Activated CD8-positive, alpha-beta memory T cell treated with anti-CD3 and anti-CD28 coated beads, Interleukin-2, amount 50 U/mL, for 1 hour (primary cell): ENCODE data around the gene MMAA.
"Not testable (repeated sequence)": the region's sequence is repeated elsewhere in the genome, so short reads cannot be mapped to it uniquely, and the experiment has no call there.

Source experiments
- DNase-seq: peaks from one replicate; pipeline ENCODE4 v3.0.0-alpha.2; 2020; ENCODE audit errors: extremely low read depth

The MMAA gene

GRCh38 chr4:145635117-145635516, 15.9 kb downstream of the MMAA start:
- DNase-seq, result no peak

GRCh38 chr4:145635630-145636029, 16.4 kb downstream of the MMAA start:
- no peak for DNase-seq

GRCh38 chr4:145639186-145639698, 20.1 kb downstream of the MMAA start:
- DNase-seq, result no peak

- not testable (repeated sequence) for DNase-seq
Measured at GRCh38 chr4:145640236-145640635, 21.1 kb downstream of the MMAA start.

GRCh38 chr4:145643295-145643694, 24.1 kb downstream of the MMAA start:
- DNase-seq, result no peak

- DNase-seq, result no peak
Measured at GRCh38 chr4:145644699-145645098, 25.5 kb downstream of the MMAA start.

GRCh38 chr4:145656156-145656555, 37.0 kb downstream of the MMAA start:
- DNase-seq, result no peak

- DNase-seq, result no peak
Measured at GRCh38 chr4:145660064-145660463, 40.9 kb downstream of the MMAA start.

- no peak for DNase-seq
Measured at GRCh38 chr4:145663194-145663593, 44.0 kb downstream of the MMAA start.

- DNase-seq, result no peak
Measured at GRCh38 chr4:145665773-145666172, 46.6 kb downstream of the MMAA start.

GRCh38 chr4:145670422-145670821, 51.2 kb downstream of the MMAA start:
- no peak for DNase-seq

- DNase-seq, result no peak
Measured at GRCh38 chr4:145679520-145679919, 60.3 kb downstream of the MMAA start.

GRCh38 chr4:145679991-145680455, 60.8 kb downstream of the MMAA start, which contains the start of gene C4orf51:
C4orf51 (plus strand) TSS chr4:145680146; CDS start chr4:145680204, 58 bp downstream.
- no peak for DNase-seq

- DNase-seq, result no peak
Measured at GRCh38 chr4:145680902-145681301, 61.7 kb downstream of the MMAA start.

GRCh38 chr4:145681518-145681917, 62.3 kb downstream of the MMAA start:
- DNase-seq, result no peak

- no peak for DNase-seq
Measured at GRCh38 chr4:145681956-145682355, 62.8 kb downstream of the MMAA start.

- no peak for DNase-seq
Measured at GRCh38 chr4:145686991-145687390, 67.8 kb downstream of the MMAA start.

GRCh38 chr4:145690610-145691009, 71.4 kb downstream of the MMAA start:
- no peak for DNase-seq

GRCh38 chr4:145691416-145691815, 72.2 kb downstream of the MMAA start:
- DNase-seq, result not testable (repeated sequence)

- DNase-seq, result no peak
Measured at GRCh38 chr4:145694929-145695328, 75.7 kb downstream of the MMAA start.

- no peak for DNase-seq
Measured at GRCh38 chr4:145697332-145697731, 78.1 kb downstream of the MMAA start.

- no peak for DNase-seq
Measured at GRCh38 chr4:145698507-145698906, 79.3 kb downstream of the MMAA start.

- DNase-seq, result no peak
Measured at GRCh38 chr4:145703850-145704497, 84.8 kb downstream of the MMAA start.

GRCh38 chr4:145709336-145709735, 90.2 kb downstream of the MMAA start:
- DNase-seq, result no peak
